Ishikawa (cell line): ENCODE measurements around the gene PIGC.

ENCODE experiments used
- CEBPB ChIP-seq: IDR thresholded peaks from 2 replicates; pipeline ENCODE4 v1.6.1; 2012
- EP300 ChIP-seq: IDR thresholded peaks from 2 replicates; pipeline ENCODE4 v1.6.1; 2012; ENCODE audit warnings: borderline replicate concordance
- MAX ChIP-seq: IDR thresholded peaks from 2 replicates; pipeline ENCODE4 v1.6.1; 2012
- NFIC ChIP-seq: IDR thresholded peaks from 2 replicates; pipeline ENCODE4 v1.6.1; 2012
- REST ChIP-seq: IDR thresholded peaks from 2 replicates; pipeline ENCODE4 v1.6.1; 2012; ENCODE audit warnings: low read depth, mild to moderate bottlenecking
- TAF1 ChIP-seq: IDR thresholded peaks from 2 replicates; pipeline ENCODE4 v1.6.1; 2012; ENCODE audit warnings: low read depth, mild to moderate bottlenecking
- ZBTB7A ChIP-seq: IDR thresholded peaks from 2 replicates; pipeline ENCODE4 v1.6.1; 2012; ENCODE audit warnings: low read depth

DNA sequence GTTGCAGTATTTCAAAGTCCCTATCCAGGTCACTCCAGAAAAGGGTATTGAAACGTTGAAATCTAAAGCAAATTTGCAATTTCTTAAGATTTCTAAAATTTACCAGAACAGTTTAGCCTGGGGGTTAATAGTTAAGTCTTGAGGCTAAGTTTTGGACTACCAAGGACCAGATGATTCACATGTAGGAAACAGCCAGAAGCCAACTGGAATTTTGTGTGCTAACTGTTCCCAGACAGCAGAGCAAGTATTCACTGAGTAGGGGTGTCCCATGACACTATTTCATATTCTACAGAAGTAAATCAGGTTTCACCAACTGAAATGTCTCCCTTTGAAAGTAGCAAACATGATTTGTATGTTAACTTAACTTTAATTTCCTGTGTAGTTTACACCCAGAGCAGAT, 34.9 kb downstream of the PIGC start:
- TF ChIP-seq ZBTB7A (no peak), EP300 (no peak), REST (no peak), TAF1 (no peak), MAX (no peak), NFIC (no peak), CEBPB (no peak)
